K562 (cell line): Measurements from ENCODE around the gene CDCA4.
"Not testable (repeated sequence)": the region's sequence is repeated elsewhere in the genome, so short reads cannot be mapped to it uniquely, and the experiment has no call there.

Experiments used
- BRCA1 ChIP-seq, 2 experiments: fragments of 450-650 bp in 1 of 2; sonication (generic) in 1 of 2; formaldehyde crosslinking in 1 of 2; IDR thresholded peaks; 2 replicates each; pipeline versions ENCODE4 v1.5.0 to v1.6.1; 2017 to 2020; ENCODE audit warnings: mild to moderate bottlenecking in 1 of 2, missing genetic modification reagents in 1 of 2
- MXD1 ChIP-seq: fragments of 250-450 bp; sonication (Bioruptor Pico); IDR thresholded peaks from 2 replicates; pipeline ENCODE4 v1.8.0; 2021; ENCODE audit warnings: borderline replicate concordance, mild to moderate bottlenecking, moderate library complexity; ENCODE audit not compliant: poor library complexity, severe bottlenecking
- TF ChIP-seq, protein P1 (sequence below): IDR thresholded peaks from 3 replicates; pipeline ENCODE4 v1.6.1; 2011; ENCODE audit warnings: borderline replicate concordance, mild to moderate bottlenecking, moderate library complexity; ENCODE audit not compliant: insufficient read length; ENCODE audit errors: extremely low read depth

- TF ChIP-seq, protein P1, sequence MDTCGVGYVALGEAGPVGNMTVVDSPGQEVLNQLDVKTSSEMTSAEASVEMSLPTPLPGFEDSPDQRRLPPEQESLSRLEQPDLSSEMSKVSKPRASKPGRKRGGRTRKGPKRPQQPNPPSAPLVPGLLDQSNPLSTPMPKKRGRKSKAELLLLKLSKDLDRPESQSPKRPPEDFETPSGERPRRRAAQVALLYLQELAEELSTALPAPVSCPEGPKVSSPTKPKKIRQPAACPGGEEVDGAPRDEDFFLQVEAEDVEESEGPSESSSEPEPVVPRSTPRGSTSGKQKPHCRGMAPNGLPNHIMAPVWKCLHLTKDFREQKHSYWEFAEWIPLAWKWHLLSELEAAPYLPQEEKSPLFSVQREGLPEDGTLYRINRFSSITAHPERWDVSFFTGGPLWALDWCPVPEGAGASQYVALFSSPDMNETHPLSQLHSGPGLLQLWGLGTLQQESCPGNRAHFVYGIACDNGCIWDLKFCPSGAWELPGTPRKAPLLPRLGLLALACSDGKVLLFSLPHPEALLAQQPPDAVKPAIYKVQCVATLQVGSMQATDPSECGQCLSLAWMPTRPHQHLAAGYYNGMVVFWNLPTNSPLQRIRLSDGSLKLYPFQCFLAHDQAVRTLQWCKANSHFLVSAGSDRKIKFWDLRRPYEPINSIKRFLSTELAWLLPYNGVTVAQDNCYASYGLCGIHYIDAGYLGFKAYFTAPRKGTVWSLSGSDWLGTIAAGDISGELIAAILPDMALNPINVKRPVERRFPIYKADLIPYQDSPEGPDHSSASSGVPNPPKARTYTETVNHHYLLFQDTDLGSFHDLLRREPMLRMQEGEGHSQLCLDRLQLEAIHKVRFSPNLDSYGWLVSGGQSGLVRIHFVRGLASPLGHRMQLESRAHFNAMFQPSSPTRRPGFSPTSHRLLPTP, result not testable (repeated sequence)
- TF ChIP-seq BRCA1 (IDR thresholded peaks at IDR 0.05); BRCA1 (CRISPR knock-in tag; IDR thresholded peaks at IDR 0.05); MXD1: not testable (repeated sequence)
These were observed 12.6 kb upstream of the CDCA4 start for GRCh38 chr14:105033412-105033900.
